CD4-positive, alpha-beta T cell (primary cell): ENCODE data around the gene CFAP97D1. TPM values are rescaled to one million over a fixed set of nuclear protein-coding genes. Genes with fewer than 3 reads are reported as not detected.

Experiments
- ATAC-seq: fragments of 200-7000 bp; cut with Tn5 transposase; one replicate; pipeline ENCODE4 v1.10.0; 2022; ENCODE audit warnings: mild to moderate bottlenecking; ENCODE audit not compliant: poor library complexity
- CTCF ChIA-PET: fragments of 350-600 bp; sonication (Branson Sonifier 250); formaldehyde crosslinking; loops from one replicate; lab custom pipeline; 2021; ENCODE audit warnings: antibody characterized with exemption, inconsistent platforms; lab: Charles Lee
- POLR2A ChIA-PET: fragments of 350-600 bp; sonication (Branson Sonifier 250); formaldehyde crosslinking; loops from one replicate; lab custom pipeline; 2021; ENCODE audit warnings: antibody characterized with exemption, inconsistent platforms; lab: Charles Lee
- DNase-seq, 14 experiments: peaks; one replicate each; pipeline ENCODE4 v3.0.0-alpha.2; 2013 to 2020; ENCODE audit warnings: mixed read lengths in 2 of 14
- H3K27ac ChIP-seq, 2 donors: one replicate each; pipeline versions ENCODE4 v1.5.1 to v1.7.0; 2013; ENCODE audit warnings: low read length in 2 of 2, low read depth in 1 of 2, mild to moderate bottlenecking in 1 of 2
- H3K27me3 ChIP-seq, 2 experiments: 1 replicate in 1 of 2; 2 replicates in 1 of 2; pipeline versions ENCODE4 v1.6.1 to v1.7.0; 2013; ENCODE audit warnings: low read length in 2 of 2, control low read depth in 1 of 2, mild to moderate bottlenecking in 1 of 2, moderate library complexity in 1 of 2; ENCODE audit not compliant: insufficient read depth in 2 of 2, control insufficient read depth in 1 of 2
- H3K36me3 ChIP-seq: one replicate; pipeline ENCODE4 v1.6.1; 2013; ENCODE audit warnings: low read length, control low read depth; ENCODE audit not compliant: insufficient read depth
- H3K4me1 ChIP-seq: one replicate; pipeline ENCODE4 v1.6.1; 2013; ENCODE audit warnings: low read length, control low read depth; ENCODE audit not compliant: insufficient read depth
- H3K4me3 ChIP-seq: one replicate; pipeline ENCODE4 v1.5.1; 2013; ENCODE audit warnings: mild to moderate bottlenecking, low read length, moderate library complexity
- H3K9me3 ChIP-seq, 2 experiments: 1 replicate in 1 of 2; 2 replicates in 1 of 2; pipeline versions ENCODE4 v1.6.1 to v1.7.0; 2013; ENCODE audit warnings: low read length in 2 of 2, mild to moderate bottlenecking in 2 of 2, control low read depth in 1 of 2, moderate library complexity in 1 of 2; ENCODE audit not compliant: control insufficient read depth in 1 of 2, insufficient read depth in 1 of 2
- H3K27ac Mint-ChIP-seq: one replicate; pipeline ENCODE4 v1.8.0; 2020; ENCODE audit warnings: mixed read lengths
- H3K27me3 Mint-ChIP-seq: one replicate; pipeline ENCODE4 v1.8.0; 2021; ENCODE audit warnings: mixed read lengths
- H3K36me3 Mint-ChIP-seq: one replicate; pipeline ENCODE4 v1.8.0; 2021; ENCODE audit warnings: low read depth, mixed read lengths
- H3K4me1 Mint-ChIP-seq: one replicate; pipeline ENCODE4 v1.8.0; 2021; ENCODE audit warnings: low read depth, mixed read lengths
- H3K4me3 Mint-ChIP-seq: one replicate; pipeline ENCODE4 v1.8.0; 2020; ENCODE audit warnings: mild to moderate bottlenecking, mixed read lengths
- H3K9me3 Mint-ChIP-seq: one replicate; pipeline ENCODE4 v1.8.0; 2020; ENCODE audit warnings: mixed read lengths
- intact Hi-C, 2 experiments: fragments of 100-400 bp; cut with DNase I in 1 of 2; cut with micrococcal nuclease in 1 of 2; formaldehyde crosslinking; loops; one replicate each; pipeline versions ENCODE4 v1.15.1 to v1.9.0; 2023 to 2025; cut with DNase I, micrococcal nuclease
- total RNA-seq, 174 experiments: library from RNA in 2 of 174; stranded (reverse) in 2 of 174; gene quantifications; one replicate each; pipeline ENCODE4 v1.2.3 and lab custom pipeline; 2021 to 2026
- TF ChIP-seq, protein P1 (sequence below): fragments of 200-600 bp; IDR thresholded peaks from one replicate; pipeline ENCODE4 v1.8.0; 2022; ENCODE audit warnings: antibody characterized with exemption, mild to moderate bottlenecking

Gene CFAP97D1
- total RNA-seq, 2 experiments from 2014 or later, result not detected

DNA sequence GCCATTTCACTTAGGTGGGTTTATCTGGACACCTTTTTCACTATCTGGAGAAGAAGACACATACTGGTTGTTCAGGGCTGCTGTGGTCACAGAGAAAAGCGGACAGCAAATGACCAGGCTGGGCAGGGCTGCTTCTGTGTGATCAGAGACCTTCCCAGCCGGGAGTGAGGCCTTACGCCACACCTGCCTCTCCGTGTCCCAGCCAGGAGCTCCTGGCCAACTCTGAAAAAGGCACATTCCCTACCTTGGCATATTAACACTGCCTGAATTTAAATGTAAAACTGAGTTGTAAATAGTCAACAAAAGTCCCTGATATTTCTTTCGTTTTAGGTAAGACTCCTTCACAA, 12.5 kb upstream of the CFAP97D1 start:
- no peaks in the 10 kb centered on the region for H3K27me3 Mint-ChIP-seq
- intact Hi-C loops, result no loop called here
- TF ChIP-seq, protein P1, sequence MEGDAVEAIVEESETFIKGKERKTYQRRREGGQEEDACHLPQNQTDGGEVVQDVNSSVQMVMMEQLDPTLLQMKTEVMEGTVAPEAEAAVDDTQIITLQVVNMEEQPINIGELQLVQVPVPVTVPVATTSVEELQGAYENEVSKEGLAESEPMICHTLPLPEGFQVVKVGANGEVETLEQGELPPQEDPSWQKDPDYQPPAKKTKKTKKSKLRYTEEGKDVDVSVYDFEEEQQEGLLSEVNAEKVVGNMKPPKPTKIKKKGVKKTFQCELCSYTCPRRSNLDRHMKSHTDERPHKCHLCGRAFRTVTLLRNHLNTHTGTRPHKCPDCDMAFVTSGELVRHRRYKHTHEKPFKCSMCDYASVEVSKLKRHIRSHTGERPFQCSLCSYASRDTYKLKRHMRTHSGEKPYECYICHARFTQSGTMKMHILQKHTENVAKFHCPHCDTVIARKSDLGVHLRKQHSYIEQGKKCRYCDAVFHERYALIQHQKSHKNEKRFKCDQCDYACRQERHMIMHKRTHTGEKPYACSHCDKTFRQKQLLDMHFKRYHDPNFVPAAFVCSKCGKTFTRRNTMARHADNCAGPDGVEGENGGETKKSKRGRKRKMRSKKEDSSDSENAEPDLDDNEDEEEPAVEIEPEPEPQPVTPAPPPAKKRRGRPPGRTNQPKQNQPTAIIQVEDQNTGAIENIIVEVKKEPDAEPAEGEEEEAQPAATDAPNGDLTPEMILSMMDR, result no peak
- no peaks in the 10 kb centered on the region for H3K4me1 Mint-ChIP-seq
- no peaks in the 10 kb centered on the region for H3K9me3 ChIP-seq
- no peak overlapping the region for H3K4me3 ChIP-seq
- H3K27ac ChIP-seq, result no peak overlapping the region
- no peak for ATAC-seq
- H3K4me1 ChIP-seq, result no peaks in the 10 kb centered on the region
- H3K27ac Mint-ChIP-seq, result no peak overlapping the region
- H3K4me3 Mint-ChIP-seq, result no peak overlapping the region
- POLR2A ChIA-PET, result no interaction called here
- CTCF ChIA-PET, result interaction anchor here (1.0 to 2.3 kb wide), 3 partner anchors 12 to 75 kb away, joined by 3 to 5 read pairs (median 5); no protein-coding TSS in a partner anchor
- no peaks in the 10 kb centered on the region for H3K9me3 Mint-ChIP-seq
- peaks cover 30% of the 10 kb centered on the region for H3K36me3 Mint-ChIP-seq
- DNase-seq, result no peak
- H3K36me3 ChIP-seq, result peaks cover 11% of the 10 kb centered on the region
- no peaks in the 10 kb centered on the region for H3K27me3 ChIP-seq

DNA sequence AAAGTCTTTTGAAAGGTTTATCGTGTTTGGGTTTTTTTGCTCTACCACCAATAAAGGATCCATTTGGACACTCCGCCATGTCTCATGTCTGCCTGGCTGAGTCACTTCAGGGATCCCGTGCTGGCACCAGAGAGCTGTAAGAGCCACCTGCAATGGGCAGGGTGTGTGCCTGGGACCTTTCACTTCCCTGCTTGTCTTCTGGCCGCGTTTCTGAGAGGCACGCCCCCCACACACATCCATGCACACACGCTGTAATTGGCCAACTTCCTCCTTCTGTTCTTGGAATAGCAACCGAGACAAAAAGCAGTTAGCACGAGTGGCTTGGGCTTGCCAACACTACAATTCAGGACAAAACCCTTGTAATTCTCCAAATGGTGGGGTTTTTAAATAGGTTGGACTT, 11.9 kb upstream of the CFAP97D1 start:
- no peak overlapping the region for H3K4me3 Mint-ChIP-seq
- H3K36me3 ChIP-seq, result peaks cover 14% of the 10 kb centered on the region
- H3K4me3 ChIP-seq, result no peak overlapping the region
- H3K9me3 ChIP-seq, result no peaks in the 10 kb centered on the region
- no peaks in the 10 kb centered on the region for H3K4me1 ChIP-seq
- ATAC-seq (no peak), DNase-seq (peak in 3 of 14 experiments; percentile 17 to 61 (median 60))
- ChIA-PET POLR2A (no interaction called here), CTCF (no interaction called here)
- no peak overlapping the region for H3K27ac Mint-ChIP-seq
- intact Hi-C loops, result no loop called here
- H3K4me1 Mint-ChIP-seq, result no peaks in the 10 kb centered on the region
- no peaks in the 10 kb centered on the region for H3K27me3 Mint-ChIP-seq
- TF ChIP-seq, protein P1, result no peak
- no peaks in the 10 kb centered on the region for H3K27me3 ChIP-seq
- H3K36me3 Mint-ChIP-seq, result peaks cover 37% of the 10 kb centered on the region
- H3K27ac ChIP-seq, result no peak overlapping the region
- no peaks in the 10 kb centered on the region for H3K9me3 Mint-ChIP-seq

DNA sequence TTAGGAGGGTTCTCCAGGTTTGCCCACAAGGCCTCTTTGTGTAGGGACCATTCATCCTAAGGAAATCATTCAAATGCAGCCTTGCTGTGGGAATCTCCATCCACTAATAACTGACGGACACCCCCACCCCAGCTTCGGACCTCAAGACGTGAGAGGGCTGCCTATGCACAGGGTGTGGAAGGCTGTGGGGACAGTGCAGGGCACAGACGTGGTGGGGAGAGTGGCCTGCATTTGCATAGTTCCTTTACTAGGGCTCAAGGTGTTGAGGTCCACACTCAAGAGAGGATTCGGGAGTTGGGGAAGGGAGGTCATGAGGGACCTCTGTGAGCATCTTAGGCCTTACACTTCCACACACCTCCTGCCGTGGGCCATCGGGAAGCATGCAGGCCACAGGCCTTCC, 11.3 kb upstream of the CFAP97D1 start:
- H3K27me3 ChIP-seq, result no peaks in the 10 kb centered on the region
- no peaks in the 10 kb centered on the region for H3K4me1 ChIP-seq
- POLR2A ChIA-PET, result no interaction called here
- Mint-ChIP-seq H3K27ac (no peak overlapping the region), H3K4me1 (no peaks in the 10 kb centered on the region), H3K27me3 (no peaks in the 10 kb centered on the region), H3K4me3 (no peak overlapping the region), H3K9me3 (no peaks in the 10 kb centered on the region), H3K36me3 (peaks cover 41% of the 10 kb centered on the region)
- no peak overlapping the region for H3K4me3 ChIP-seq
- H3K9me3 ChIP-seq, result no peaks in the 10 kb centered on the region
- TF ChIP-seq, protein P1, result no peak
- CTCF ChIA-PET, result no interaction called here
- intact Hi-C loops, result no loop called here
- DNase-seq, result no peak
- H3K36me3 ChIP-seq, result peaks cover 14% of the 10 kb centered on the region
- ATAC-seq, result no peak
- H3K27ac ChIP-seq, result no peak overlapping the region
